Stimulated activated CD8-positive, alpha-beta memory T cell treated with anti-CD3 and anti-CD28 coated beads, Interleukin-7, amount 100 ng/mL, for 24 hours (primary cell): ENCODE results near the gene IL17RB.

Experiments
- DNase-seq: peaks from one replicate; pipeline ENCODE4 v3.0.0-alpha.2; 2020; ENCODE audit warnings: low read depth

IL17RB gene, protein sequence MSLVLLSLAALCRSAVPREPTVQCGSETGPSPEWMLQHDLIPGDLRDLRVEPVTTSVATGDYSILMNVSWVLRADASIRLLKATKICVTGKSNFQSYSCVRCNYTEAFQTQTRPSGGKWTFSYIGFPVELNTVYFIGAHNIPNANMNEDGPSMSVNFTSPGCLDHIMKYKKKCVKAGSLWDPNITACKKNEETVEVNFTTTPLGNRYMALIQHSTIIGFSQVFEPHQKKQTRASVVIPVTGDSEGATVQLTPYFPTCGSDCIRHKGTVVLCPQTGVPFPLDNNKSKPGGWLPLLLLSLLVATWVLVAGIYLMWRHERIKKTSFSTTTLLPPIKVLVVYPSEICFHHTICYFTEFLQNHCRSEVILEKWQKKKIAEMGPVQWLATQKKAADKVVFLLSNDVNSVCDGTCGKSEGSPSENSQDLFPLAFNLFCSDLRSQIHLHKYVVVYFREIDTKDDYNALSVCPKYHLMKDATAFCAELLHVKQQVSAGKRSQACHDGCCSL

DNA sequence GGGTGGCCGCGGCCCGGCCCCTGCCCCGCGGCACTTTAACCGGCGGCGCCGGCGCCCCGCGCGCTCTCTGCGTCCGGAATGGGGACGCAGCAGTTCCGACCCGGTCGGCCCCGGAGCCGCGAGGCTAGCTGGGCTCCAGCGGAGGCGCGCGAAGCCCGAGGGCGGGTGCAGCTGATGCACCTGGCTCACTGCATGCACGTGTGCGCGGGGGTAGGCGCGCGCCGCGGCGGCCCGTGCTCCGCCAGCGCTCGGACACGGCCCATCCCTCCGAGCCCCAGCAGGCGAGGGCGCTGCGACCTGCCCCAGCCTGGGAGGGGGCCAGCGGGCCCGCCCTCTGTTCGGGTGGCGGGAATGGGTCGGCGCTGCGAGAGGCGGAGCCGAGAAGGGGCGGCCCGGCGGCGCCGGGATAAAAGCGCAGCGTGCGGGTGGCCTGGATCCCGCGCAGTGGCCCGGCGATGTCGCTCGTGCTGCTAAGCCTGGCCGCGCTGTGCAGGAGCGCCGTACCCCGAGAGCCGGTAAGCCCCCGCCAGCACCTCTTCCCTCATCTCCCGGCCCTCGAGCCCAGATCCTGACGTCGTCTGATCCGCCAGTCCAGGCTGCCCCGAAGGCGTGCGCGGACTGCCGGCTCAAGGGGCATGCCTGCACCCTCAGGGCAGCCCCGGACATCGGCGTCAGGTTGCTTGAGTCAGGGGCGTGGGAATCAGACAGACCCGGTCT lies at the start of gene IL17RB, which contains the start of gene CHDH:
IL17RB (plus strand) TSS at position 435 of the 717 bp plus-strand sequence; CDS start at position 456, 21 bp downstream.
CHDH (minus strand) TSS at position 286 of the 717 bp plus-strand sequence. CDS start 22,411 bp downstream, outside the sequence.
- DNase-seq, result no peak

DNA sequence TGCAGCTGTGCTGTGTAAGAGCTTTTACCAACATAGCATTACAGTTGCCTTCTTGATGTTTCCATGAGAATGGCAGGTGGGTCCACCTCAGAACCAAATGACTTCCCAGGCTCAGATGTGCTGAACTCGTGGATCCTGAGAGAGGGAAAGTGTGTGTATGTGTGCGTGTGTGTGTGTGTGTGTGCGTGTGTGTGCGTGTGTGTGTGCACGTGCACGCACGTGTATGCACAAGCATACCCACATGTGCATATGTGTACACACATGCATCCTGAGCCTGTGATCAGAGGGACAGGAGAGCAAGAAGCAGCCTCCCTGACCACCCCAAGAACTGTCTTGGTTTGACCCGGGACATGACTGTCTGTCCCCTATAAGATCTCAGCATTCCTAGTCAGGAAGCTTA lies 48.2 kb upstream of the IL17RB start:
- DNase-seq, result no peak

DNA sequence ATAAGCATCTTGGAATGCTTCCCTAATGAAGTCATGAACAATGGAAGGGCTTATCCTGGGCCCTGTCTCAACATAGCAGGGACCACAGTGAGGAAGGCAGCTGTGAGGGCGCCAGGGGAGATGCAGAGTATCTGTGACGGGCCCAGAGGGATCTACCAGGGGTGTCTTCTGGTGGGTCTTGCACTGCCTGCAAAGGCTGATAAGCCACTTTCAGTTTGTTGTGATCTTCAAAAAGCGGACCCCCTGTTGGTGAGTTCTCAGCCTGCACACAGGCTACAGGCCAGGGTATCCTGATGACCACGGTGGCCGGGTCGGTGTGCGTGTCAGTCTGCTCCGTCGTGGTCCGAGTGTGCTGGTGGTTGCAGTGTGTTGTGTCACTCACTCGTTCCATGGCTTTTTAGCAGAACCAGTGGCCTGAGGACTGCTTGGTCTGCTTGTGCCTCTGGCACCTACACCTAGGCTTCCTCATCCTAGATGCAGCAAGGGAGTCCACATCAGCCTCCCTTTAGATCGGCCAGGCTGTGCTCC lies 47.0 kb upstream of the IL17RB start:
- DNase-seq, result no peak

DNA sequence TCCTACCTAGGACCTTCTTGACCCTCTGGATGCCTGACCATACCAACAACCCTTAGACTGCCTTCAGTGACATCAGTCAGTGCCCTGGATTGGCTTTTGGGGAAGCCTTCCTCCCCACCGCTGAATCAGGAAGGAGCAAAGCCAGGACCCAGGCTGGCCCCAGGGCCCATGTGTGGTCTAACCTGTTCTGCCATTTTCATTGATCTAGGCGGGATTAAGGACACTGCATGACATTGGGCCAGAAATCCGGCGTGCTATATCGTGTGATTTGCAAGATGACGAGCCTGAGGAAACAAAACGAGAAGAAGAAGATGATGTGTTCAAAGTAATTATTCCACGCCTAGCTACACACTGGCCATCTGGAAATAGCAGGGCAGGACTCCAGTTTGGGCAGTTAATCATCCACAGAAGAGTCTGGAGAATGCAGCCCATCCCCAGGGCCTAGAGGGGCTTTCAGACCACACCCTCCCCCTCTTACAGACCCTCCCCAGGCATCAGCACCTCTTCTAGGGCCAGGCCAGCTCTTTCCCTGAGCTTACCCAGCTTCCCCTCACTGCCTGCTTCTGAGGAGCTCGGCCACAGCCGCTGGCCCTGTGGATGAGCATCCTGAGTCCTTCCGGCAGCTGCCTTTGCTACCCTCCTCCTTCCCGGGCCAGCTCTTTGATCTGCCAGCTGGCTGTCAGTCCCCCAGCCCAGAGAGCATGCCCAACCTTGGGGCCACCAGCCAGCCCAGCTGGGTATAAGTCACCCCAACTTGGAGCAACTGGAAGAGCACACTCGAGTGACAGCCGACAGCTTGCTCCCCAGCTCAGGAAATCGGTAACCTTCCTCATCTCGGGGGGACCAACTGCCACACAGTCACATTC lies 46.1 kb upstream of the IL17RB start:
- DNase-seq, result no peak

DNA sequence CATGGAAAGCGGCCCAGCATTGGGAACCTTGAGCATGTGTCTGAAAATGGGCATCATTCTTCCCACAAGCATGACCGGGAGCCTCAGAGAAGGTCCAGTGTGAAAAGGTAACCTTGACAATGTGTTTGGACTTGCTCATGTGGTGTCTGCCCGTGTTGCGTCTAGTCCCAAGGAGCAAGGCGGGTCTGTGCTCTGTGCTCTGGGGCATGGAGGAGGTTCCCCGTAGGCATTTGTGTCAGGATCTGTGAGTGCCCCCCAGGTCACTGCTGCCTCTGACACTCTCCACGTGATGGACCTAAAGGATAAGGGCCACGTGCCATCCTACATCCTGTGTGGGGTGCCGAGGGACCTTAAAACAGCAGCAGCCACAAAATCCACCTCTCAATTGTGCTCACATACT lies 45.0 kb upstream of the IL17RB start:
- no peak for DNase-seq

DNA sequence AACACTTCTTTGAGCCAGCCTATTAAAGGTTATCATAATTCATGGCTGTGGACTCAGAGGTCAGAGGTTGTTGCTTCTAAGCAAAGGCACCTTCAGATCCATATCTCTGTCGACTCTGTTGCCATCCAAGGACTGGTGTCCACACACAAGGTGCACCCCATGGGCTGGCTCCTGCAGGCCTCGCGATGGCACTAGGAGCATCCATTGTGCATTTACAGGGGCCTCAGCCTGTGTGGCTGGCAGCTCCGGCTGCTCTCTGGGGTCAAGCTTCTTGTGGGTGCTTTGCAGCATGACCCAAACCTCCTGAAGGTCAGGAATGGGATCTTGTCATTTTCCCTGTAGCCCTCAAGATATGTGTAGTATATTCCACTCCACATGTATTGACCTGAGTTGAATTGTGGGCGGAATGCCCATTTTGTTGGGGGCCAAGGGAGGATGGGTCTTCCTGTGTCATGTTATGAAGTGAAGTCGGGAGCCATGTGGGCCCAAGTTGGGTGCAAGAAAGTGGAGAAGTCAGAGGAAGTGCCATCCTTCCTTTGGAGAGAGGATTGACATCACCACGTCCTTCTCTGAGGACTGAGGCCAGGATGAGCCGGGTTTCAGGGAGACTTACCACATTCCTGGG lies 44.0 kb upstream of the IL17RB start:
- DNase-seq, result no peak

DNA sequence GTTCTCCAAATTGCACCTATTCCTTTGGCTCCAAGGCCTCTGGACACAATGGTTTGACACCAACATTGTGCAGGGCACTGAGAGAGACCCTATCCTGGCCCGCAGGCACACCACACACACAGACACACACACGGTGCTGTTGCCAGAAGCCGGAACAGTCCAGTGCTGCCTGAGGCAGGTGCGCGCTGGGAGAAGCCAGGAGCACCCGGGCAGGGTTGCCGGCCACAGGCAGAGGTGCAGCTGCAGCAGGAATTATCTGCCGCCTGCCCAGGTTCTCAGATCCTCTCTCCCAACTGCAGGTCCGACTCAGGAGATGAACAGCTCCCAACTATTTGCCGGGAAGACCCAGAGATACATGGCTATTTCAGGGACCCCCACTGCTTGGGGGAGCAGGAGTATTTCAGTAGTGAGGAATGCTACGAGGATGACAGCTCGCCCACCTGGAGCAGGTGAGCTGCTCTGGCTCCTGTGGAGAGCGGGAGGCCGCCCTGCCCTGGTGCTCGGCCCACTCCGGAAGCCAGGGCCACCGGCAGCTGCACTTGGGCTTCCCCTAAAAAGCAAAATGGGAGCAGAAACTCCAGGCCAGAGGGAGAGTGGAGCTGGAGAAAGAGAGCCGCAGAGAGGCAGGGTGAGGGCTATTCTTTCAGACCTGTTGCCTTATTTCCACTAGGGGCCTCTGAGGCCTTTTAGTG lies 43.1 kb upstream of the IL17RB start:
- DNase-seq, result no peak

DNA sequence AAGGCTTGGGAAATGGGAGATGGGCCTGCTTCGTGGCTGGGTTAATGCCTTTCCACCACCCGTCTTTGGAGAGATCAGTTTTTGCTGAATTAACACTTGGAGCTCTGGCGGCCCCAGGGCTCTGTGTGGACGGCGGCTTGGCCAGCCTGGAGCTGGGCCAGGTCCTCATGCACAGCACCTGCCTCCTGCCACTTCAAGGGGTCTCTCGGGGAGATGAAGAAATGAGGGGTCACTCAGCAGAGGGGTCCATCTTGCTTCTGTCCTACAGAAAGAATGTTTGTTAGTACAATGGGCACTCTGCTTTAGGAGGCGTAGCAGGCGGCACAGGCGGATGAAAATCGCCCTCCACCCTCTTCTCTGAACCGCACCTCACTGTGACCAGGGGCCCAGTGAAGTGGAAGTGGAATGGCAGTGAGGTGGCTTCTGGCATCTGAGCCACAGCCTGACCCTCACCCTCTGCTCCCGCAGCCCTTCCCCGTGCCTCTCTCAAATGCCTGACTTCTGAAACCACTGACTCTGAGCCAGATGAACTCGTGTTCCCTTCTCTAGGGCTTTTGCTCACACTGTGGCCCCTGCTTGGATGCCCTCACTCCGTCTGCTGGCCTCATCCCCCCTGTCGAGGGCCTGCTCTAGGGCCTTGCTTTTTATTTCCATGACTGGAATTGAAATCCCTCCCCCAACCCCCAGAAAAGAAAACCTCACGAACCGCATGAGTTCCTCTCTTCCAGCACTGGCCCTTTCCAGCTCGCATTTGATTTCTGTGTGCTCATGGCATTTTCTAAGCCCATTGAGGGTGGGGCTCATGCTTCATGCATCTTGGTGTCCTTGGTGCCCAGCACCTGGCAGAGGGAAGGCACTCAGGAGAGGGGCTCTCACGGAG lies 42.3 kb upstream of the IL17RB start:
- no peak for DNase-seq

DNA sequence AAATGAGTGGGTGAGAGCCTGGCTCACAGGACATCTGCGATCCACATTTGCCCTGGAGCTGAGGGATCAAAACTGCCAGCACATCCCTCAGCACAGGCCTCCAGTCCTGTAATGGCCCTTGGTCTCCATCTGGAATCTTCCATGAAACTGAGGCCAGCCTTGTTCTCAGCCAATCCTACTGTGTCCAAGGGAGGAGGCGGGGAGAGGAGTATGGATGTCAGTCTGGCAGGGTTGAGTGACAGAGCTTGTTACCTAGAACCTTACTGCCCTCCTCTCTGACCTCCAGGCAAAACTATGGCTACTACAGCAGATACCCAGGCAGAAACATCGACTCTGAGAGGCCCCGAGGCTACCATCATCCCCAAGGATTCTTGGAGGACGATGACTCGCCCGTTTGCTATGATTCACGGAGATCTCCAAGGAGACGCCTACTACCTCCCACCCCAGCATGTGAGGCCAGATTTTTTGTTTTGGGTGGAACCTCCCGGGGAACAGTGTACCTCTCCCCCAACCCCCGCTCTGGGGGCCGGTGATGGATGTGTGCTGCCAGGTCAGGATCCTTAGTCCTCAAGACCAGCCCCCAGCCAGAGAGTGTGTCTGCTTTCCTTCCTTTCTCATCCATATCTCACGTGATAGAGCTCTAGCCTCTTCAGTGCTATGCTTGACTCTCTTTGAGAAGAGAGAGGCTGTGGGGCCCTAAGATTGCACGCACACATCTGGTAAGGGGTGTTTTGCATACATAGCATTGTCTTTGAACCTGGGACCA lies 41.5 kb upstream of the IL17RB start:
- no peak for DNase-seq

DNA sequence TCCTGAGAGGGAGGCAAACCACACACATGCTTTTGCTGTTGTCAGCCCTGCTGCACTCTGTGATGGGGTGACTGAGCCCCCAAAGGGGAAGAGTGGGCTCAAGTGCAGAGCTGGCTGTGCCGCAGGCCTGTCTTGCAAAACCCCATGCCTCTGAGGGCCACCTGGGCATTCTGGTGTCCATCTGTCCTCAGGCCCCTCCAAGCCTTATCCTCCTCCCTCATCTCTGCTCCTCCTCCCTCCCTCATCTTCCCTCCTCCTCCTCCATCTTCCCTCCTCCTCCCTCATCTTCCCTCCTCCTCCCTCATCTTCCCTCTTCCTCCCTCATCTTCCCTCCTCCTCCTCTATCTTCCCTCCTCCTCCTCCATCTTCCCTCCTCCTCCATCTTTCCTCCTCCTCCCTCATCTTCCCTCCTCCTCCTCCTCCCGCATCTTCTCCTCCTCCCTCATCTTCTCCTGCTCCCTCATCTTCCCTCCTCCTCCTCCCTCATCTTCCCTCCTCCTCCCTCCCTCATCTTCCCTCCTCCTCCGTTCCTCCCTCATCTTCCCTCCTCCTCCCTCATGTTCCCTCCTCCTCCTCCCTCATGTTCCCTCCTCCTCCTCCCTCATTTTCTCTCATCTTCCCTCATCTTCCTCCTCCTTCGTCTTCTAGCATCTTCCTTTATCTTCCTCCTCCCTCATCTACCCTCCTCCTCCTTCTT lies 40.8 kb upstream of the IL17RB start:
- DNase-seq, result no peak

DNA sequence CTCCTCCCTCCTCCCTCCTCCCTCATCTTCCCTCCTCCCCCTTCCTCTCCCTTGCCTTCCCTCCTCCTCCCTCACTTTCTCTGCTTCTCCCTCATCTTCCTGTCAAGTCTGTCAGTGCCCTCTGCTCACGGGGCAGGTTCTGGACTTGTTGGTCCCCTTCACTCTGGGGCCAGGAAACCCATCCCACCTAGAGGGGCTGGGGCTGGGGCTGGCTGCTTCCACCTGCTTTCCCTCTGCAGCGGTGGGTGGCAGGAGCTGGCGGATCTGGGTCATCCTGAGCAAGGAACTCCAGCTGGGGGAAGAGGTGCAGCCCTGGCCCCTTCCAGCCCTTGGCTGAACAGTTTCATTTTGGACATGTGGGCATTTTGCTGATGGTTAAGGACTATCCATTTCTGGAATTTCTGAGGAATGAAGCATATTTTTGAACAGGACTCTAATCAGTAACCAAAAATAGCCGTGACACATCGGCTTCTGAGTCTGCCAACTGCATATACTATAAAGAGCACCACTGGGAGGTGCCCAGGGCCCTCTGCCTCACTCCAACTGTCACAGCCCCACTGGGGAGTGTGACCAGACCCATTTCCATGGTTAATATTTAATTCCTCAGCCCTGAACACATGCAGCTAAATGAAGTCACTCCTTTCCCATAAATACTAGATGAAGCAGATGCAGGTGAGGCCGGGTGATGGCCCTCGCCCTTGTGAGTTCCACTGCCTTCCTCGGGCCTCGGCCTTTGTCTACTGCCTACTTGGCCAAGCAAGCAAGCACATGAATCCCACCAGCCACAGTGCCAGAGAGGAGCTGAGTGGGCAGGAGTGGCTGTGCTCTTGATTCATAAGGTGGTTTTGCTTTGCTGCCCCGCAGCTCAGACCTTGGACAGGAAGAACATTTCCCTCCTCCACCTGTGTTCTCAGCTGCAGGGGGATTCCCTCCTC lies 39.9 kb upstream of the IL17RB start:
- DNase-seq, result no peak

DNA sequence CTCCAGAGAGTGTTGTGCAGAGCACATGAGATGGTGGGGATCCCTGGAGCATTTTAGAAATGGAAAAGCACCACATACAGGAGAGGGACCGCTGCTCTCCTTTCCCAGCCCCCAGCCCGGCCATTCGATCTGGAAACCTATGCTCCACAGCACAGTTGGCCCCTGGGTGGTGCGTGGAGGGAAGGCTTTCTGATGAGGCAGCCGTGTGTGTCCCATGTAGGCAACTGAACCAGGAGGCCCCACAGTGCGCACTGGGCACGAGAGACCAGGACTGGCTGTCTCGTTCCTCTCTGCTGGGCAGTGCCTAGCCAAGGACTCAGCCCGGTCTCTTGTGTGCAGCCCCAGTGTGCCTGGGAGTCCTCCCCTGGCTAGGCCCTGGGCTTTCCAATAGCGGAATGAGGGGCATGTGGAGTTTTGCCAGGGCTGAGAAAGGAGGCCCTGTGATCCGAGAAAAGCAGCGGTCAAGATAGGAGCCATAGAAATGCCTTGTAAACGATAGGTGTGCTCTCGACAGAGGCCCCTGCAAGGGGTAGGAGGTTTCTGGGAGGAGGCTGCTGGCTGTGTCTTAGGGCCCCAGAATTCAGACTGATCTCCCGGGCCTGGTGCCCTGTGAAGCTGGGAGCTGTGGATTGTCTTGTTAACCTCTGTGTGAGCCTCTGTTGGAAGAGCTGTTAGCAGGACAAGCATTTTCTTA lies 39.1 kb upstream of the IL17RB start:
- DNase-seq, result no peak

DNA sequence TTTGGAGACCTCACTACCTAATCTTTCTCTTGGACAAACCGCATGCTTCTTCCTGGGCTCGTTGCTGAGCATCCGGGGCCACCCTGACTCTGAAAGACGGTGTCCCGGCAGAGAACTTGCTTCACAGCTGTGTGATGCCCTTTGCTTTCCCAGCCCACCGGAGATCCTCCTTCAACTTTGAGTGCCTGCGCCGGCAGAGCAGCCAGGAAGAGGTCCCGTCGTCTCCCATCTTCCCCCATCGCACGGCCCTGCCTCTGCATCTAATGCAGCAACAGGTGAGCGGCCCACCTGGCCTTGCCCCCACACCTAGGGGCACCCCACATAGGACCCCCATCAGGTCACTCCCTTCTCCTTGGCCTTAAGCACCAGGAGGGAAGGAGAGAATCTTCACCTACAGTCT lies 37.9 kb upstream of the IL17RB start:
- DNase-seq, result no peak

DNA sequence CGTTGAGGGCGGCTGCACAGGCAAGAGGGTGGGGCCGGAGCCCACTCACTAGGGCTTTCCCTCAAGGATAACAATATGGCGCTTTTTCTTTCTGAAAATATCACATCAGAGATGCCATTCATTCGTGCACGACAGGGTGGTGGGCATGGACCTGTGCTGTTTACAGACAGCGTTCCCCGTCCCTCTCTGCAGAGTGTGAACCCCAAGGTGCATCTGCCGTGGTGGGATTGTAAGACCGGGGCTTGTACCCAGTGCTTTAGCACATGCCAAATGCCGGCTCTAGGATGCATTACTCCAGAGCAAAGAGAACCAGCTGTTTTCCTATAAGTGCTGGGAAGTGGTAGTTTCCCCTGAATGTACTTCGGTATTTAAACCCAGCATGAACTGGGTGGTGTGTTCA lies 37.1 kb upstream of the IL17RB start:
- DNase-seq, result no peak

DNA sequence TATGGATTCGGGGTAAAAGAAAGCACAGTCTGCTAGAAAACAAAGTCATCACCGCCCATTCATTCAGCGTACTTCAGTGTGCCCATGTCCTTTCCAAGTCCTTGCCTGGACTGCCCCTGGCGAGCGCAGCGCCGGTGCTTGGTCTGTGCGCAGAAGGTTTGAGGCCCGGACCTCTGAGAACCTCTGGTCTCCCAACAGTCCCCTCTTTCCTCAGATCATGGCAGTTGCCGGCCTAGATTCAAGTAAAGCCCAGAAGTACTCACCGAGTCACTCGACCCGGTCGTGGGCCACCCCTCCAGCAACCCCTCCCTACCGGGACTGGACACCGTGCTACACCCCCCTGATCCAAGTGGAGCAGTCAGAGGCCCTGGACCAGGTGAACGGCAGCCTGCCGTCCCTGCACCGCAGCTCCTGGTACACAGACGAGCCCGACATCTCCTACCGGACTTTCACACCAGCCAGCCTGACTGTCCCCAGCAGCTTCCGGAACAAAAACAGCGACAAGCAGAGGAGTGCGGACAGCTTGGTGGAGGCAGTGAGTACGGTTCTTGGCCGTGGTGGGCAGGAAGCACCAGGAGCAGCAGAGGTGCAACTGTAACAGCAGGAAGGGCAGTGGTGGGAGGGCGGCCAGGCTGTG lies 36.5 kb upstream of the IL17RB start:
- DNase-seq, result no peak
